ENCODE measurements around the gene EXPH5.
"Not testable (repeated sequence)": the region's sequence is repeated elsewhere in the genome, so short reads cannot be mapped to it uniquely, and the experiment has no call there.

Gene EXPH5

DNA sequence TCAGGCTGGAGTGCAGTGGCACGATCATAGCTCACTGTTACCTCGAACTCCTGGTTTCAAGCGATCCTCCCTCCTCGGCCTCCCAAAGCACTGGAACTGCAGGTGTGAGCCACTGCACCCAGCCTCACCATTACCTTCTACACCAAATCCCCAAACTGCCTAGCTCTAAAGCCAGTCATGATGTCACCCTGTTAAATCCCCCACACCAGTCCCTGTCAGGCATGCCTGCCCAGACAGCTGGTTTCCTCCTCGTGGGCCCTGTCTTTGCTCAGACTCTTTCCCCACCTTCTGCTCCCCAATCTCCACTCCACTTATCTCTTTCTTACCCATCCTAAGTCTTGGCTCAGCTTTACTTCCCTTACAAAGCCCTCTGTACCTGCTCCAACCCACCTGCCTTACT is 12.5 kb upstream of the EXPH5 start:
- DNase-seq (ENCODE audit: low spot score): no peak

DNA sequence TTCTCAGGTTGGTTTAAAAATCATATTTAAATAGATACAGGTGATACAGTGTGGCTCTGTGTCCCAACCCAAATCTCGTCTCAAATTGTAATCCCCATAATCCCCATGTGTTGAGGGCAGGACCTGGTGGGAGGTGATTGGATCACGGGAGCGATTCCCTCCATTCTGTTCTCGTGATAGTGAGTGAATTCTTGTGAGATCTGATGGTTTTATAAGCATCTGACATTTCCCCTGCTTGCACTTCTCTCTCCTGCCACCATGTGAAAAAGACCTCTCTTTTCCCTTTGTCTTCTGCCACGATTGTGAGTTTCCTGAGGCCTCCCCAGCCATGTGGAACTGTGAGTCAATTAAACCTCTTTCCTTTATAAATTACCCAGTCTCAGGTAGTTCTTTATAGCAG is 9.2 kb upstream of the EXPH5 start:
- not testable (repeated sequence) for DNase-seq (ENCODE audit: low spot score)

DNA sequence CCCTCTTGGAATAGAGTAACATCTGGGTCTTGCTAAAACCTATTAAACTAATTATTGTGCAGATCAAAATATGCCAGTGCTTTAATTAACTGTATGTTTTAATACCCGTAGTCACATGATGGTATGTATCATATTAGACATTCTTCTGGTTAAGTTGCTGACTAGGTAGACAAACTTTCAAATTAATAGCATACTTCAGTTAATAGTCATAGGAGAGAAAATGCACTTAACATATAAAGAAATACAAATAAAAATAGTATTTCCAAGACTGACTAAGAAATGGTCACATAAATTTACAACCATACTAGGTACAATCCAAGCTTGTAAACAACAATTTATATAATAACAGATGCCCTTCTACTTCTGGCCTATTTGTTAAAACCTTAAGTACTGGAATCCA is 7.6 kb upstream of the EXPH5 start:
- DNase-seq (ENCODE audit: low spot score): no peak

DNA sequence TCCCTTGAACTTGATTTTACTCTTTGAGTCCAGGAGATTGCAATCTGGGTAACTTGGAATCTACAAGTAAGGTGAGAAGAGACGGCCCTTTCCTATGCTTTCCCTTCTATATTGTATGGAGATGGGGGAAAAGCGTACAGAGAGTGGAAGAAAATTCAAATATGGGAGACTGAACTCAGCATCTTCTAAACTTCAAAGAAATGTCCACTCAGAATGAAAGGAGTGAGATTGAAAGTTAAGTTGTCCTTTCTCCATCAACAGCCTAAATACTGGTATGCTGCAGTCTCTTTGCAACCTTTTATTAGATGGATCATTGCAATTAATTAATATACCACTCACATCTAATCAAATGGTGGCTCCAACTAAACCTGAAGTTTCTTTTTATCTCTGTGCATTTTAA is 6.4 kb upstream of the EXPH5 start:
- DNase-seq (ENCODE audit: low spot score): no peak

DNA sequence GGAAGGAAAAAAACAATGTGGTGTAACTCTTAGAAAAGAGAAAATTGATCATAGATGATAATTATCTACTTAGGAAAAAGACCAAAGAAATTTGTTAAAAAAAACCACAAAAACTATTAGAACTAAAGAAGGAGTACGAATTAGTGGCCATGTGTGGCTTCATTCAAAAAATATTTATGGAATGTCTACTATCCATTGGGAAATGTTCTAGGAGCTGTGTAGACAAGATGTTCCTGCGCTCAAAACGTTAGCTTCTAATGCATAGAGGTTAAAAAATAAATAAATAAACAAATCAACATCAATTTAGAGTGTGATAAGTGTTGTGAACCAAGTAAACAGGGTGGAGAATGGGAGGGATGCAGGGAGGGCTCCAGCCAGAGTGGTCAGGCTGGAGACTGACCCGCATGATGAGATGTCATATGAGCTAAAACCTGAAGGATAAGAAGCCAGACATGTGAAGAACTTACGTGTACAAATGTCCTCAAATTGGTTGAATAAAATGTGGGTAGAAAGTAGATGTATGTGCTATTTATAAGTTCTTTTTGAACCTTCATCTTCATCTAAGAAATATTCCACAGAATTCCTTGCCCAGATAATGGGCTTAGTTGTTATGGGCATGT is 4.3 kb upstream of the EXPH5 start:
- no peak for DNase-seq (ENCODE audit: low spot score)

DNA sequence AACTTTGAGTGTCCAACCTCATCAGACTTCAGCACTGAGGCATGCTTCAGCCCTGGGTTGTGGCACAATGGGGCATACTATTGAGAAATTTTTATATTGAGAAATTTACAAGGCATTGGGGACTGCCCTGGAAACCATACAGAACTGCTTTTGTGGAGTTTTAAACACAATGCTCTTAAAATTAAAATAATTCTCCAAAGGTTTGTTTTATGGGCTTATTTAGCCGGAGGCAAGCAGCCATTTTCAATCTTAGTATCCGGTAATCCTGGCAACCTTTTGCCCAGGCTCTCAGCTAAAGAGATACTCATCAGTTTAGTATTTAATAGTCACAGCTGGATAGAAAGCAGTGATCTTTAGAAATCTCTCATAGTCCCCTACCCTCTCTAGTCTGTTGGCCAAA is 3.1 kb upstream of the EXPH5 start:
- no peak for DNase-seq (ENCODE audit: low spot score)

DNA sequence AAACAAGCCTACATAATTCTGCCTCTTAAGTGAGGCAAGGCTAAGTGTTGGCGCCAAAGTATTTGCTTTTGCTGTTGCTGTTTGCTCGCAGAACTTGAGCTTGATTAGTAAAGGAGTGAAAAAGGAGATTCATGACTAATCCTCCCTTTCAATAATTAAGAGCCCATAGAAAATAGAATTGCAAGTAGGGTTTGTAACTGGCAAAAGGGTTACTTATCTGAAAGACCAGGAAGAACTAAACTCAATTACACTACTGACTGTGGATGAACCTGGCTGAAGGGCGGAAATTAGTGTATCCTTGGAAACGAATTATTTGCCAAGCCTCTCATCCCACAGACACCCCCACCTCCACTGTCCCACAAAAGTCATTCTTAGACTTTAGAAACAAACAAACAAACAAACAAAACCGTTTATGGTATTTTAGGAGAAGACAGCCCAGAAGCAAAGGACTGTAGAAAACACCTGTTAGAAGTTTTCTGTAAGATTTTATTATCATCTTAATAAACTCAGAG is 411 bp upstream of the EXPH5 start:
- no peak for DNase-seq (ENCODE audit: low spot score)

DNA sequence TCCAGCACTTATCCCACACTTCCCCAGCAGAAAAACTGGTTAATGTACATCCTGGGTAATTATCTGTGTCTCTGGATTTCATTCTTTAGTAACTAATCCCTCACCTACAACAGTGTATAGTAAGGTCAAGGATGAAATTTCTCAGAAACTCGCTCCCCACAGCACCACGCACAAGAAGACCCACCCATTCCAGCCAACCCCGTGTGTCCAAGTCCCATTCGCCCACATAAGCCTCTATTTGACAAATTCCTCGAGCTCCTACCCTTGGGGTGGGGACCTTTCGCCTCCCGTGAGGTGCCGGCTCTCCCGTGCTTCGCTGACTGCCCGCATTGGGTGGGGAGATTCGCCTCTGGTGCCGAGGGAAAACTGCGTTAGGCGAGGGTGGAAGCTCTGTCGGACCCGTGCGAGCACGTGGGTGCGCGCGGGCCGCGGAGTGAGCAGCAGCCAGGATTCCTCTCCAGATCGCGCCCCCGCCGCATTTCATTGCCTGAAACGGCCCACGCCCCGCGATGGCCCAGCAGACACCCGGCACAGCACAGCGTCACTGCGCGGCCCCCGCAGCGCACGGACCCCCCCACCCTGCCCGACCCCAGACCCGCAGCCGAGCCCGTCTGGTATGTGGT is 866 bp downstream of the EXPH5 start:
- DNase-seq (ENCODE audit: low spot score): no peak

DNA sequence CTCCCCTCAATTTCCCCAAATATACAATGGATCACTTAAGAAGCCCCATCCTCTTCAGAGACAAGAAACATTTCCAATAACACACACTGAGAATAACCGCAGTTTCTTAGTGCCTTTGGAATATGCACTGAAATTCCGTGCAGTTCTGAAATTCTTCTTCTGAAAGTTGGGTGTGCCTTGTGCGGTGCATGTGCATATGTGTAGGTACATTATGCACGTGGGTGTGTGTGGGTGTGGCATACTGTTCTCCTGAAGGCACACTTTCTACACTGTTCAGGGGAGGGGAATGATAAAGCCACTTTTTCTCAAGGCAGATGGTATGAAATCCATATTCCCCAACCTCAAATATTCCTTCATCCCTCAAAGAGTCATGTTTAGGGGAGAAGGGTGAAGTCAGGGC is 1.7 kb downstream of the EXPH5 start:
- DNase-seq (ENCODE audit: low spot score): no peak

DNA sequence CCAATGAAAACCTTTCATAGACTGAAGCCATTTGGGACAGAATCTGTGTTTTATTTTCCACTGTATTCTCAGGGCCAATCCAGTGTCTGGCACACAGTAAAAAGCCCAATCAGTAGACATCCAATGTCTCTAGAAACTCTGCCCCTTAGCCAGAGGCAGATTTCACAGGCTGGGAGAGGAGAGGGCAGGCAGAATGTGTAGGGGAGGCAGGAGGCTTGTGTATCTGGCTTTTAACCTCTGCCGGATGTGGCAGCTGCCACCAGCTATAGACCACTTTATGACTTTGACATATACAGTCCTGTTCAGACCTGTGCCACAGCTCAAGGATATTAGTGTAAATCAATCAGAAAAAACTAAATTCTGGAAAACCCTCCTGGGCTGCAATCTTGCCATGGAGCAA is 4.4 kb downstream of the EXPH5 start:
- no peak for DNase-seq (ENCODE audit: low spot score)

DNA sequence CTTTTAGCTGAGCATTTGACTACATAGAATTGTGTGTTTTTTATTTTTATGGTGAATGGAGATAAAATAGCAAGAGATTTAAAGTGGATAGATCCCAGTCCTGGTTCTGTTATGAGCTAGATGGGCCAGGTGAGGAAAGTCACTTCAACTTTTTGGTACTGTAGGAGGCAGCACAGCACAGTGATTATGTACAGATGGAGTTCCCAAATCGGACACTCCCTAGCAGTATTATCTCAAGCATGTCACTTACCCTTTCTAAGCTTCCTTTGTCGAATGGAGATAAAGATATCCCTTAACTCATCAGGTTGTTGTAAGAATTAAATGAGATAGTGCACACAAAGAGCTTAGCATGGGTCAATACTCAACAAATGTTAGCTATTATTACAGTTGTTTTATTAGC is 5.3 kb downstream of the EXPH5 start:
- no peak for DNase-seq (ENCODE audit: low spot score)

DNA sequence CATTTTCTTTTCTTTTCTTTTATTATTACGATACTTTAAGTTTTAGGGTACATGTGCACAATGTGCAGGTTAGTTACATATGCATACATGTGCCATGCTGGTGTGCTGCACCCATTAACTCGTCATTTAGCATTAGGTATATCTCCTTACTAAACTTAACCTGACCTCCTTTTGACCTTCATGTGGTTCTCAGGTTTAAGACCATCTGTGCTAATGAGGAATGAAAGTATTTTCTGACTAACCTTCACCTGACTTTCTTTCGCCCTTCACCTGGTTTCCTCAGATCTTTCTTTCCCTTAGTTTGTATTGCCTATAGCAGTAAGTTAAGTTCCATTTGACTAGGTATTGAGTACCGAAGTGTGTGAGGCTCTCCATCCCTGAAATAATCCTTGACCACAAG is 6.5 kb downstream of the EXPH5 start:
- DNase-seq (ENCODE audit: low spot score): no peak

DNA sequence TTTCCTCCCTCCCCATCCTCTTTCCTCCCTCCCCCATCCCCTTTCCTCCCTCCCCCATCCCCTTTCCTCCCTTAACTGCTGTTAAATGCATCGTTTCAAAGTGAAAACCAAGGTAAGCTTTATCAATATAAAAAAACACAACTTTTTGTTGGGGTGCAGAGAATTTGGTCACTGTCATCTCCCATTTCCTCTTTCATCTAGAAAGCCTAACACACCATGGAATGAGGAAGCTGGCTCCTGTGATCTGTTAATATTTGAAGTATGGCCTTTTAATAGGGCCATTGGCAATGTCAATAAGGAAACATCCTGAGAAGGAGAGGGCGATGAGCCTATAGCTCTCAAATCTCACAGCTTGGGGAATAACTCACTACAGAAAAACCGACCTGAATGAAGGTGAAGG is 7.0 kb downstream of the EXPH5 start:
- DNase-seq (ENCODE audit: low spot score): no peak

DNA sequence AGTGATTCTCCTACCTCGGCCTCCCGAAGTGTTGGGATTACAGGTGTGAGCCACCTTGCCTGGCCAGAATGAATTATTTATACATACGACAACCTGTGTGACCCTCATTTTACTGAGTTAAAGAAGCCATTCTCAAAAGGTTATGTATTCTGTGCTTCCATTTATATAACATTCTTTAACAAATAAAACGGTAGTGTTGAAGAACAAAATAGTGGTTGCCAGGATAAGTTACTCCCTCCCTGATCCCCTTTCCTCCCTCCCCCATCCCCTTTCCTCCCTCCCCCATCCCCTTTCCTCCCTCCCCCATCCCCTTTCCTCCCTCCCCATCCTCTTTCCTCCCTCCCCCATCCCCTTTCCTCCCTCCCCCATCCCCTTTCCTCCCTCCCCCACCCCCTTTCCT is 7.4 kb downstream of the EXPH5 start:
- not testable (repeated sequence) for DNase-seq (ENCODE audit: low spot score)

DNA sequence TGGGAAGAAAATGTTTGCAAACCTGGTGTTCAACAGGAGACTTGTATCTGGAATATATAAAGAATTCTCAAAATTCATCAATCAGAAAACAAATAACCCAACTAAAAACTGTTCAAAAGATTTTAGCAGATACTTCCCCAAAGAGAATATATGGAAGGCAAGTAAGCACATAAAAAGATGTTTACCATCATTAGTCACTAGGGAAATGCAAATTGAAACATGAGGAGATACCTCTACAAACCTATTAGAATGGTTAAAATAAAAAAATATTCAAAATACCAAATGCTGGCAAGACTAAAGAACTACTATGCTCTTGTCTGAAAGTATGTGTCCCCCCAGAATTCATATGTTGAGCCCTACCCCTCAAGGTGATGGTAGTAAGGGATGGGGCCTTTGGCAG is 8.6 kb downstream of the EXPH5 start:
- no peak for DNase-seq (ENCODE audit: low spot score)

DNA sequence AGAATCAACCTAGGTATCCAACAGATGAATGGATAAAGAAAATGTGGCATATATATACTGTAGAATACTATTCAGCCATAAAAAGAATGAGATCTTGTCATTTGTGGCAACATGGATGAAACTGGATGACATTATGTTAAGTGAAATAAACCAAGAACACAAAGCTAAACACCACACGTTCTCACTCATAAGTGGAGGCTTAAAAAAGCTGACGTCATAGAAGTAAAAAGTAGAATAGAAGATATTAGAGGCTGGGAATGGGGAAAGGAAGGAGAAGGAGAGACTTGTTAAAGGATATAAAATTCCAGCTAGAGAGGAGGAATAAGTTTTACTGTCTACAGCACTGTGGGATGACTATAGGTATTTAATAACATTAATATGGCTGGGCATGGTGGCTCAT is 12.9 kb downstream of the EXPH5 start:
- DNase-seq (ENCODE audit: low spot score): no peak

DNA sequence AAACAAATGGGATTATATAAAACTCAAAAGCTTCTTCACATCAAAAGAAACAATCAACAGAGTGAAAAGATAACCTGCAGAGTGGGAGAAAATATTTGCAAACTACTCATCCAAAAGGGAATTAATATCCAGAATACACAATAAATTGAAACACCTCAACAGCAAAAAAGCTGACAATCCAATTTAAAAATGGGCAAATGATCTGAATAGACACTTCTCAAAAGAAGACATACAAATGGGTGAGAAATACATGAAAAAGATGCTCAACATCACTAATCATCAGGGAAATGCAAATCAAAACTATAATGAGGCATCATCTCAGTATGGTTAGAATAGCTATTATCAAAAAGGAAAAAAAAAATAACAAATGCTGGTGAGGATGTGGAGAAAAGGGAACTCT is 13.5 kb downstream of the EXPH5 start:
- DNase-seq (ENCODE audit: low spot score): no peak

DNA sequence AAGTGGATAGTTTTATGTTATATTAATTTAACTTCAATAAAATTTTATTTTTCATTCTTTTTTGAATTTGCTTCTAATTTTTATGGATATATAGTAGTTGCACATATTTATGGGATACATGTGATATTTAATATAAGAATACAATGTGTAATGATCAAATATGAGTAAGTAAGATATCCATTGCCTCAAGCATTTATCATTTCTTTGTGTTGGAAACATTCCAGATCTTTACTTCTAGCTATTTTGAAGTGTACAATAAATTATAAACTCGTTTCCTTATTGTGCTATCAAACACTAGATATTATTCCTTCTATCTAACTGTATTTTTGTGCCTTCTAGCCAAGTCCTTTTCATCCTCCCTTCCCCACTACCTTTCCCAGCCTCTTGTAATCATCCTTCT is 17.0 kb downstream of the EXPH5 start:
- DNase-seq (ENCODE audit: low spot score): no peak

DNA sequence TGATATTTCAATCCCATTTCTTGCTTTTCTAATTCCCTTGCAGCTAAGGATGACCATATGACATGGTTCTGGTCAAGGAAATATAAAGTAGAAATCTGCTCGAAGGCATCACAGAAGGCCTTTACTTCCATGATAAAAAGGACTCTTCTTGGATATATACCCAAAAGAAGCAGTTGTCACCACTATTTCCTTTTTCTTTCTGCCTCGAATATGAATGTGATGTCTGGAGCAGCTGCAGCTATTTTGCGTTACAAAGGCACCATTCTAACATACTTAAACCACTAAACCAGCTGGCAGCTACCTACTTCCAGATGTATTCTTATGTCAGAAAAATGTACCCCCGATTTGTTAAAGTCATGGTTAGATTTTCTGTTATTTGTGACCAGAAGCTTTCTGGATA is 18.9 kb downstream of the EXPH5 start:
- no peak for DNase-seq (ENCODE audit: low spot score)

DNA sequence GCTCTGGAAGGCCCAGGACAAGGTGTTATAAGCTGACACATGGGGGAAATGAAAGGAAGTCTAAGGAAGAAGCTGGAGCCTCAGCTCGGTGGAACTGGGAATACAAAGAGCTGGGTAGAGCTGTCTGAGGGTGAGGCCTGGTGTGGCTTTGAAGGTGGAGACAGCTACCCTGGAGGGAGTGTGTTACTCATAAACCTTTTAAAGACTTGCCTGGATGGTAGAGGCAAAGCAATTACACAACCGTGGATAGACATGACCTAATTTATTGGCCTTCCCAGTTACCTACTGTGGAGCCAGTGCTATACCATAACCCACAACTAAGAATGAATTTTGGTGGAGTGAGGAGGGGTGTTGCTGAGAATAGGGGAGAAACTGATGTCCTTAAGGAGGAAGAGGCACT is 22.6 kb downstream of the EXPH5 start:
- DNase-seq (ENCODE audit: low spot score): no peak

DNA sequence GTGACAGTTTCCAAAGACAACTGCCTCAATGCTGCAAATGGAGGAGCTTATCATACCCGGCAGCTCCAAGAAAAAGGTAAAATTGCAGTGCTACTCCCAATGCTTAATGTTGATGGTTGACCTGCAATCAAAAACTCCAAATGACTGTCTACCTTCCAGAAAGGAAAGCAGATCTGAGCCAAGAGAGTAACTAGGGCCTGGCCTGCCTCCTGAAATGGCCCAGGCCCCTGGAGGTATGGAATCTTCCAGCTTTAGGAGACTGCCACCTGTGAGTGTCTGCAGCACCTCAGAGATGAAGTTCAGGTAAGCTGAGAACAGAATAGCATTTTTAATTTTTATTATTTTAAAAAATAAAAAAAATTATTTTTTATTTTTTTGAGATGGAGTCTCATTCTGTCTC is 23.7 kb downstream of the EXPH5 start:
- DNase-seq (ENCODE audit: low spot score): no peak

DNA sequence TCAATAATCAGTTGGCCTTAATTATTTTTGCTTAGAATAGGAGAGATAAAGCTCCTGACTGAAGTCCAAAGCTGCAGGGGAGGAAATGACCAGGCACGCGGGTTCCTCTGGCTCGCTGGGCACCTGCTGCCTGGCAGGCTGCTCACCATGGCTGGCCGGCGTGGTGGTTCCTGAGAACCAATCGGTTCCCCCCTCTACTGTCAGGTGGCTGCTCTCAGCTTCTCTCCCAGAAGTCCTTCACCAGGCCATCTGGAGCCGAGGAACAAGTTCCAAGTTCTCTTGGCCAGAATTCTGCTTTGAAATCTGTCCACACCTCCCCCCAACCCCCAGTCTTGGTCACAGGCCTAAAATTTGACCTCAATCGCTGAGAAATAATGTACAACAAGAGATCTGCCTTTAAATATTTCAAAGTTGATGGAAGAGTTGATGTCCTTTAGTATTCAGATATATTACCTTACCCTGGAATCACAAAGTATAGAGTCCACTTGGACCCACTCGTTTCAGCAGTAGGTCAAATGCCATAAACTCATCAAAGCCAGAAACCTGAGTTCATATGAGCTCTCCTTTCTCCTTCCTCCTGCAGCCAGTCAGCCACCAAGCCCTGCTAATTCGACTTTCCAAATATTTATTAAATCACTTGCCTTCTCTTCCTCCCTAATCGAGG is 25.2 kb downstream of the EXPH5 start:
- no peak for DNase-seq (ENCODE audit: low spot score)

DNA sequence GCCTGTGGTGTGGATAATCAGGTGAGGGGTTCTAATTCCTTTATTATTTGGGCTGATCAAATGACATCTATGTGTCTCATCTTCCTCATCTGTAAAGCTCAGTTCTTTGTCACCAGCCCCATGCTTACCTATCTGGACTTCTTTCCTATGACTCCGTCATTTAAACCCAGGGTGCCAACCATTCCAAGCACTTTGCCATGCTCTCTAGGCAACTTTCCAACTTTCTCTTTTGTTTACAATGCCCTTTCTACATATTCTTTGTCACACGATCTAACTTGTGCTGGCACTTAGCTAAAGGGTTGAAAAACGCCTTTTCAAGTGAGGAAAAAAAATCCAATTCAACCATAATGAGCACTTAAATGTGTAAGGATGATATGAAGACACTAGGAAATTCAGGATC is 27.9 kb downstream of the EXPH5 start:
- DNase-seq (ENCODE audit: low spot score): no peak
